CD4-positive, alpha-beta T cell treated with Interleukin-12 subunit alpha and Interleukin-12 subunit beta, for 1 hour (primary cell): ENCODE results near the gene ABCC5.

Source experiments
- DNase-seq: peaks from one replicate; pipeline ENCODE4 v3.0.0-alpha.2; 2020

Gene ABCC5

DNA sequence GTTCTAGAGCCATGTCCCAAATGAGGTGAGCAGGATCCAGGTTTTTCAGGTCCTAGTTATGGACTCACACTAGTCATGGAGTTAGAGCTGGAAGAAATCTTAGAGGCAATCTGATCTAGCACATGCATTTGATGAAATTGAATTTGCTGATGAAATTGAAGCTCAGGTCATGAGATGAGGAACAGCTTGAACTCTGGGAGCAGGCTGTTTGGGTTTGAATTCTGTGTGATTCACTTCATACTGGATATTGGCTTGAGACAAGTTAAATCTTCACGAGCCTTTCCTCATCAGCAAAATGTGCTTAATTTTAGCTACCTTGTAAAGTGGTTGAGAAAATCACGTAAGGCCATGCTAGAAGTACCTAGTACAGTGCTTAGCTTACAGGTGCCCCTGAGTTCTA lies 99.5 kb downstream of the ABCC5 start:
- no peak for DNase-seq

DNA sequence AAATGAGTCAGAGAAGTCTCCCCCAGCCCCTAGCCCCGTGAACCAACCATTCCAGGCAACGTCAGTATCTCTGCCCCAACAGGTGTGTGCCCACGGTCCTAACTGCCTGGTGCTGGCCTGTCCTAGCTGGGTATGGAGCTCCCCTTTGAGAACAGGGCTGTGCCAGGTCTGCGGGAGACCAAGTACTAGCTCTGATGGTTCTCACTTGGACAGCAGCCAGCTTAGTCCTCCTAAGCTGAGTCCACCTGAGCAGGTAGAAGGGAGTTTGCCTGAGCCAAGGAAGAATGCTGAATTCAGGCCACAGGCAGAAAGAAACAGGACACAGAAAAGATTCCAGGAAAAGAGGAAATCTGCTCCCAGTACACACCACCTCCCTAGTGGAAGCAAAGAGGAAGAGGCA lies 99.9 kb downstream of the ABCC5 start:
- DNase-seq: no peak

DNA sequence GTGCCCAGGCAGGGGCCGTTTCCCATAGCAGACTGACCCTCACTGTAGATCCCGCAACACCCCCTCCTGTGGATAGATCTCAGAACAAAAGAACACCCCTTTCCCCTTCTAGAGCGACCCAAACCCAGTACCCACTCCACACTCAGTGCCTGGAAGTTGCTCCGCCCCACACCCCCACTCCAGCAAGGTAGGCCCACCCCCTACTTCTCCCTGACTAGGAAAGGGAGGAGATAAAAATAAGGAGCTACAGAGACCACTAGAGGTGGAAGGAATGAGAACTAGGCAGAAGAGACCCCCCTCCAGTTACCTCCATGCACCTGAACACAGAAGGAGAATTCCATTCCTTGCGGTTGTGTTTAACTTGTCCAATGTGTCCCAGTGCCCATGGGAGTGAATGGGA lies 102.8 kb downstream of the ABCC5 start:
- no peak for DNase-seq

DNA sequence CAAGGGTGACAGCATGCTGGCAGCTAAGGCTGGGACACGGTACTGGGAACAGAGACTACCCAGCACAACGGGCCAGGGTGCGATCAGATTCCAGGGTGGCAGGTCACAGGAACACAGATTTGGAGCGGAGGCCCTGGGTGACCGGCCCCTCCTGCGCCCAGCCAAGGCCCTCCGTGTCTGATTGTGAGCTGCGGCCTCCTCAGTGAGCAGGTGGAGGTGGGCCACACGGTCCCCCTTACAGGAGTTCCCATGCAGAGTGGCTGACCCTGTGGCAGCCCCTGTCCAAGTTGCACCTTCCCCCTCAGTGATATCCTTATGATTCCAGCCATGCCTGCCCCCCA lies 104.1 kb downstream of the ABCC5 start:
- no peak for DNase-seq

DNA sequence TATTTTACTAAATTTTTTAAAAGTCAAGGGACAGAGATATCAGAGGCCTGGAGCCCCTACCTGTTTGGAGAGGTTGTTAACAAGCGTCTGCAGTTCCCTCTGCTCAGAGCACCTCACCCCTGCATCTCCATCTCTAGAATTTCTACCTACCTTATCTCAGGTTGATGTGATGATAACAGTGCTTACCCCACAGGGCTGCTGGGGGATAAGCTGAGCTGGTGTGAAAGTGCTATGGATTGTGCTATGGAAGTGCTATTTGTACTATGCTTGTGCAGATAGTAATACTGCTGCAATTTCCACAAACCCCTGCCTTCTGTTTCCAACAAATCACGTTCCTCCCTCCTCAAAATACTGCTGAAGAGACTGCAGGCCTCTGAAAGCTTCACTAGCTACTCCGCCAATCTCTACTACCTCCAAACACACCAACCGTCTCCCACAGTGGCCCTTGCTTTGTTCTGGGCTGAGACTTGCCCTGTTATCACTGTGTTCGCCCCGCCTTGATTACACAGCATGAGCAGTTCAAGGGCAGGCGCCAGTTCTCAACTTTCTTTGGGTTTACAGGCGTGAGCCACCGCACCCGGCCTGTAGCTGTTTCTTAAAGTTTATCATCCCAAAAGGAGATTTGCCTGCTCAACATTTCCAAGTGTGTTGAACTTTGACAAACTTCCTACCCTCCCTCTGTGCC lies 104.6 kb downstream of the ABCC5 start:
- no peak for DNase-seq

DNA sequence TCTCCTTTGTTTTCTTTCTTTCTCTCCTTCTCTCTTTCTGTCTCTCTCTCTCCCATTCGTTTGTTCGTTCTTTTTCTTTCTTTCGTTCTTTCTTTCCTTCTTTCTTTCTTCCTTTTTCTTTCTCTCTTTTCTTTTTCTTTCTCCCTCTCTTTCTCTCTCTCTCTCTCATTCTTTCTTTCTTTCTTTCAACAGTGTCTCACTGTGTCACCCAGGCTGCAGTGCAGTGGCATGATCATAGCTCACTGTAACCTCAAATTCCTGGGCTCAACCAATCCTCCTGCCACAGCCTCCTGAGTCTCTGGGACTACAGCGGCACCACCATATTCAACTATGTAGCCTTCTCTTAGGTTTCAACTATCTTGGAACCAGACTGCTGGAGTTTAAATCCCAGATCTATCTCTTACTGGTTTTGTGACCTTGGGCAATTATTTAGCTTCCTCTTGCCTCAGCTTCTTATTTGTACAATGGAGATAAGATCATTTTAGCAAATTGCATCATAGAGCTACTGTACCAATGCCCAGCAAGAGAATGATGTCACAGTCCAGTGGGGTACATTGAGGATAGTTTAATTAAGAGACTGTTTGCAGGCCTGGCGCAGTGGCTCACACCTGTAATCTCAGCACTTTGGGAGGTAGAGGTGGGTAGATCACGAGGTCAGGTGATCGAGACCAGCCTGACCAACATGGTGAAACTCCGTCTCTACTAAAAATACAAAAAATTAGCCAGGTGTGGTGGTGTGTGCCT lies 105.7 kb downstream of the ABCC5 start:
- no peak for DNase-seq

DNA sequence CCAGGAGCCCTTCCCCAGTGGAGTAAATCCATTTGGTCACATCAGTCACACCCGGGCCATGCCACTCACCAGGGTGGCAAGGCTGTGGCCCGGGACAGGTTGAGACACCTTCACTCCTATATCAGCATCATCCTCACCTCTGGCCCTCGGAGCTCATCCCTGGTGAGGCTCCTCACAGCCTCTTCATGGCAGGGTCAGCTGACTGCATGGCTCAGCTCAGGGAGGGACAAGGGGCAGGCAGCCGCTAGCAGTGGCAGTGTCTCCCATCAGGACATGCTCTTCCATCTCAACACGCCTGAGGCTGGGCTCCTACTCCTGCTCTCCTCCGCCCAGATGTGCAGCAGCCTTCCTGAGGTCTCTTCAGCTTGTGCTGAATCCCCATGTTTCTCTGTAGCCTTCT lies 106.6 kb downstream of the ABCC5 start:
- no peak for DNase-seq

DNA sequence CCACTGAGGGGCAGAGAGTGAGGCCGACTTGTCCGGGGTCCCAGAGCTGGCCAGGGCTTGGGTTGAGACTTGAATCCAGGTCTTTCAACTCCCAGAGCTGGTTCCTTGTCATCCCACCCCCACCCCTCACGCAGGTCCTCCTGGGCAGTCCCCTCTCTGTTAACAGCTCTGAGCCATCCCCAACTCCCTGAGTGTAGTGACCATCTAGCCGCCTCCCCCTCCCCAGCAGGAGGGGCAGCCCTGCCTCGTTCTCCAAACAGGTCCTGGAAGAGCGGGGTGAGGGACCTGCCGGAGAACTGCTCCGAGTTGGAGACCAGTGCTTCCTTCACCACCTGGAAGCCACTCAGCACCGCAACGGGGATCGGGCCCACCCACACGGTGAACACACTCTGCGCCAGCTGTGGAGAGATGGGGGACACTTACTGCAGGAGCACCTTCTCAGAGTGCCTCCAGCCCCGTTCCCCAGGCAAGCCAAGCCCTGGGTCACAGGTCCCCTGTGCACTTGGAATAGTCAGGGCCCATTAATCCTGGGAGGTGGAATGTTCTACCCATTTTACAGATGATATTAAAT lies 108.6 kb downstream of the ABCC5 start:
- no peak for DNase-seq

DNA sequence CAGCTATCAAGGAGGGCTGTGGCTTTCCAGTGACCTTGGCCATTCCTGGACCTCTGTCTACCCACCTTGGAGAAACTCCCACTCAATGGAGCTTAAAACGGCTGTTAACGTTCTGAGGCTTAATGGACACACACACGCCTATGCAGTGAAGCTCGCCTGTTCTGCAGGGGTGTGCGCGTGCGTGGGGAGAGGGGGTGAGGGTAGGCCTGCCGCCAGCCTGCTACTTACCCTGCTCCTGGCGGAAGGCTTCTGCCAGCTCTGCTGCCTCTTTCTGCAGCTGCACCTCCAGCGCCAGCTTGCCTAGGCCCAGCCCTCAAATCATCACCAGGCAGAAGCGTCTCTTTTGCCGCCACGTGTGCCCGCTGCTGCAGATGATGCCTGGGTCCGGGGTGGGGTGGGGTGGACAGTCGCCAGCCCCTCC lies 109.8 kb downstream of the ABCC5 start:
- DNase-seq: no peak

DNA sequence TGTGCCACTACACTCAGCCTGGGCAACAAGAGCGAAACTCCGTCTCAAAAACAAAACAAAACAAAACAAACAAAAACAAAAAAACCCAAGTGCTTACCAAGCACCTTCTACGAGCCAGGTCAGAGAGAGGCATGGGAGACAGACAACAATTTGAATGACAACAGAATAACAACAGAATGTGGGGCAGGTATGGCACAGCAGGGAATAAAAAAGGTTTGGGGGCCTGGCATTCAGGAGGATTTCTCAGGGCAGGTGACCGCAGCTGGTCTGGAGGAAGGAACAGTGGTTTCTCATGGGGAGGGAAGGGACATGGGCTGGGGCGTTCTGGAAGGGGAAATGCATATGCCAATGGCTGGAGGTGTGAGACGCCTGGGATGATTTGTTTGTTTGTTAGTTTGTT lies 110.5 kb downstream of the ABCC5 start:
- DNase-seq: no peak

DNA sequence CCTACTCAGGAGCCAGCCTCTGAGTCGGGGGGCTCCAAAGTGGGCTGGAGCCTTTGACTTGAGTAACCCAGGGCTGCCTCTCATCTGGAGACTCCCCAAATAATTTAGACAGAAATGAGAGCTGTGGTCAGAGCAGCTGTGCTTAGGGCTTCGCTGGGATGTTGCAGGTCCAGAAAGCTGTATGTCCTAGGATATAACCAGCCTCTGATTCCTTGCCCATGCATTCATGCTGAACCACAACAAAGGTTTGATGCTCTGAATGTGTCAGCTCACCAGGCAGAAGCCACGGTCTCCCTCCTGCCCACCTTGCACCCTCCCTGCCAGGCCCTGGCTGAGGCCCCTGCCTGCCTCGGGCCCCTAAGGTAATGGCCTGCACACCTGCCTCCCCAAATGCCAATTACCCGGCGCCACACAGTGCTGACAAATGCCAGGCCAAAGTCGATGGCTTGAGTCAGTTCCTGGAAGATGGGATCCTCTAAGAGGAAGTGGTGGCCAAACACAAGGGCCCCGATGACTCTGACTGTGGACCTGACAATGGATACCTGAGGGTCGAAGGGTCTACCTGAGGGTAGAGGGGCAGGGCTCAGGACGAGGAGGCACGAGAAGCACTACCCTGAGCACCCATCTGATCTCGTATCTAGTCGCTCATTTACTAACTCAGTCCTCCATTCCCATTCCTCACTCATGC lies 111.3 kb downstream of the ABCC5 start:
- DNase-seq: no peak

DNA sequence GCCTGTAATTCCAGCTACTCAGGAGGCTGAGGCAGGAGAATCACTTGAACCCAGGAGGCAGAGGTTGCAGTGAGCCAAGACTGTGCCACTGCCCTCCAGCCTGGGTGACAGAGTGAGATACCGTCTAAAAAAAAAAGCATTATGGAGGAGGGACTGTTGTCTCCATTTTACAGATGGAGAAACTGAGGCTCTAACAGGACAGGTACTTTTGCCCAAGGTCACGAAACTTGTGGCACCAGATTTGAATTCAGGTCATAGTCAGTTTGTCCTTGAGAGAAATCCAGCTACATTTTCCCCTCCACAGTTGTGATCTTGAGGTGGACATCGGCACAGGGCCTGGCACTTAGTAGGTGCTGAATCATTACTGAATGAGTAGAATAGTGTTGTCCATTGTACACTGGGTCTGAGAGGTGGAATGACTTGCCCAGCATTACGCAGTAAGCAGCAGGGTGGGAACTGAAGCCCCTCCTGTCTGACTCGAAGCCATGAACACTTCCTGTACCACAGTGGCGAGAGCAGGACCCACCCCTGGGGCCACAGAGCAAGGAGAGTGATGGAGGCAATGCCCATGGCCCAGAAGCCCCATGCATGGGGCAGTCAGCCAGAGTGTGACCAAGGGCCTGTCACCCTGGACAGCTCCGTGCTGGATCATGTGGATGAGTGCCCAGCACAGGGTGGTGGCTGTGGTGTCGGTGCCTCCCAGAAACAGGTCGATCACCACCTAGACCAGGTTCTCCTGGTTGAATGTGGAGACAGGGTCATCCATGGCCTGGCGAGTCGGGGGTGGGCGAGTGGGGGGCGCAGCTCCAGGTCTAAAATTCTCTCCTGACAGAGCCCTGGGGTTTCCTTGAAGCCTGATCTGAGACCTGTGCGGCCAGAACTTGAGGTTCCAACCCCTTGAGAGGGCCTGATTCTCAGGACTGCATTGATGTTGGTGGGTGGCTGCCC lies 112.6 kb downstream of the ABCC5 start:
- DNase-seq: no peak

DNA sequence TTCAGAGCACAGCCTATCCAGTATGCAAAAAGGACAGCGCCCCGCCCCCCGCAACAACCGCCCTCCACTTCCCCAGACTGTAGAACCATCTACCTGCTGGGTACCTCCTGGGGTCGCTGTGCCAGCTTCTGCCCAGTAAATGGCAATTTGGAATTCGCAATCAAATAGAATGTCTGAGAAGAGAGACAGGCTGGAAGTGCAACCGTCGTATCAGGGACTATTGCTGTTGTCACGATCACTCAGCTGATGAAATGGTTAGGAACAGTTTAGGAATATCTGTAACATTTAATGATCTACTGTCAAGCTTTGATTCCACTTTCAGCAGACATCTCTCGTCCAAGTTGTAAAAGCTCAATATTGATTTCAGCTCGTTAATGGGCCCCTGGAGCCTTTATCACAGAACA lies 119.7 kb downstream of the ABCC5 start:
- no peak for DNase-seq

DNA sequence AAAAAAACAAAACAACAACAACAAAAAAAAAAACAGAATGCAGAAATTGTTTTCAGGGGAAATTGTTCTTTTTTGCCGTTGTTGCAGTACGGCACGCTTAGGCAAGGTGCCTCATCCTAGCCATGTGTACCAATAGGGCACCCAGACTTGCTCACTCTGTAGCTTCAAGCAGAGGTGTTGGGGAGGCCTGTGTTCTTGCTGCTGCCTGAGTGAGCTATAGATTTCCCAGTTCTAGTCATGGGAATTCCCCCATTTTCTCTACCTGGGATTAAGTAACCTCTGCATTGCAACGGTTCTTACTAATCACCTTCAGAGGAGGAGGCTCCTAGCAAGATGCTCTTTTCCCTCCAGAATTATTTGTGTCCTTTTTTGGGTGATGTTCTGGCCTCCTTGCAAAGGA lies 120.1 kb downstream of the ABCC5 start:
- no peak for DNase-seq

DNA sequence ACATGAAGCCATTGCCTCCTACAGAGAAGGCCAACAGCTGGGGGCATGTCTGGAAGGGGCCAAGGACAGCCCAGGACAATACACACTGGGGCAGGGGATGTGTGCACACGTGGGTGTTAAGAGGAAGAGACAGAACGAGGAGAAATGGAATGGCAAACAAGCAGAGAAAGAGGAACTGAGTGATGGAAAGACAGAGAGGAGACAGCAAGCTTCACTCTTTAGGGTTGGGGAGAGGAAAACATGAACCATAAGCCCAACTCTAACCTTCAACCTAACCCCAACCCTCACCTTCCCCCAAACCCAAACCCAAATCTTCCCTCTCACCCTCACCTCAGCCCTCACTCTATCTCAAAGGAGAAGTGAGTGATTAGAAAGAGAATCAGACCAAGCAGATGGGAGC lies 121.1 kb downstream of the ABCC5 start:
- DNase-seq: no peak

DNA sequence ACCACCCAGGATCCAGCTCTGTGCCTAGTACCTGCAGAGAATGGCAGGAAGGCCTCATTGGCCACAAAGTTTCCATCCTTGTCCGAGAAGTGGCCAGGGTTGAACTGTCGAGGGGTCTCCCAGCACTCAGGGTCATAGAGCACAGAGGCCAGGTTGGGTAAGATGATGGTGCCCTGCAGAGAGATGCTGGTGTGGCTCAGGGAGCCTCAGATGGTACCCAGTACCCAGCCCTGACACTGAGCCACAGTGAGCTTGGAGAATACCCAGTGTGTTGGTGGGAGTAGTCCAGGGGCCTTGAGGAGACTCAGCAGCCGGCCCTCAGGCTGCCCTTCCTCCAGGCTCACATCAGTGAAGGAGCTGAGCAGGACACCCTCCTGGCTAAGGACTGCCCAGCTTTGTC lies 121.5 kb downstream of the ABCC5 start:
- no peak for DNase-seq

DNA sequence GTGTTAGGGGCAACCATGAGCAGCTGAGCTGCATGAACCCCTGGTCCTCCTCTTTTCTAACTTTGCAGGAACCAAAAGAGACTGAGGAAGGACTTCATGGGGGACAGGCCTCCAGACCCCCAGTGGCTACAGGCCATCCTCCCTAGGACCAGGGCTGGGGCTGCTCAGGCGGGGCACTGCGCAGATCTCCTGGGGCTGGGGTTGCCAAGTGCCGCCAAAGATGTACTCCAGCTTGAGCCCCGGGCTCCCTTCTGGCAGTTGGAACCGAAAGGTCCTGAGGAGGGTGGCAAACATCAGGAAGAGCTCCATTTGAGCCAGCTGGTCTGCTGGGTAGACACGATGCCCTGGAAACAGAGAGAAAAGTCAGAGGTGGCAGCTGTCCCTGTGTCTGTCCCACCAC lies 121.9 kb downstream of the ABCC5 start:
- DNase-seq: no peak

DNA sequence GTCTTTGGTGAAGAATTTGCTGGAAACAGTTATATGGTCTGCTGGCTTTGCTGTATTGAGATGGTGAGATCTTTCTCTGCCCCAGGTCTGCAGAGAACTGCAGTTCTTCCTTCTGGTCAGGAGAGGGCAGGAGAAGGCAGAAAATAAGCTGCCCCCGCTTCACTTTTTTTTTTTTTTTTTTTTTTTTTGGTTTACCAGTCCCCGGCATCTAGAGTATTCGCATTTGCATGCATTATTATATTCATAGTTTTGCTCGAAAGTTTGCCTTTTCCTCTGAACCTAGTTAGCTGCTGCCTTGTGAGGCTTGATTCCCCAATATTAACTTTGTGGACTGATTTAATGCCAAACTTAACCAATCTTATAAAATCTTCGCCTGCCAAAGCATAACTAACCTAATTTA lies 122.4 kb downstream of the ABCC5 start:
- peak; percentile 68 for DNase-seq

DNA sequence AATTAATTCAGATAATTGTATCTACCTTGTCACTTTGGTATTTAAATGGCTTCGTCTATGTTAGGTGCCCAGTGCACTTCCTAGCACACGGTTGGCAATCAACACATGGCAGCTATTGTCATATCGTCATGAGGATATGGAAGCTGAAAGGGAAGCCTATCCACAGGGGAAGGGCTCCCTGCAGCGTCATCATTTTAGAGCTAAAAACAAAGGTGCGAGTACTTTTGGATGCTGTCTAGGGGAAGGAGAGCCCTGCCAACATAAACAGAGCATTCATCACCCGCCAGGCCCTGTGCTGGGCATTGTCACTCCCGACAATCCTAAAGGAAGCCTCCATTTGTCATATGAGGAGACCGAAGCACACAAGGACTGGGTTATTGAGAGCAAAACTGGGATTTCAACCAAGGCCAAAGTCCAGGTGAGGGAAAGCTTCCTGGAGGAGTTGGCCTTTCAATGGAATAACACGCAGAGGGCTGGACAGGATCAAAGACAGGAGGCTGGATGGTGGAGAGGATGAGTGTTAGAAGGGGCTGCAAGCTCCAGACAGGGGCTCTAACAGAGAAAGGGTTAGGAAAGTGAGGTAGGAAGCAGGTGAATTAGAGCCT lies 125.0 kb downstream of the ABCC5 start:
- DNase-seq: no peak

DNA sequence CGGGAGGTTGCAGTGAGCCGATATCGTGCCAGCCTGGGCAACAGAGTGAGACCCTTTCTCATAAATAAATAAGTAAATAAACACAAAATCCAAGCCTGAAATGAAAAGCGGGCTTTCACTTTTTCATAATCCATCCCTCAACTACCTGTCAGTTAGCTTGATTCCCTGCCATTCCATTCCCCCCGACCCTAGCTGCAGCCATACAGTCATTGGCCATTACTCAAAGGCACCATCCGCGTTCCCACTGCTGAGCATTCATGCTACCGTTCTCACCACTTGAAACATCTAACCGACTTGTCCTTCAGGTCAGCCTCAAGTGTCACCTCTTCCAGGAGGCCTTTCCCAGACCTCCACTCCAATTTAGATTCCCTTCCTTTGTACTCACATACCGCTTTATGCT lies 131.9 kb downstream of the ABCC5 start:
- no peak for DNase-seq

DNA sequence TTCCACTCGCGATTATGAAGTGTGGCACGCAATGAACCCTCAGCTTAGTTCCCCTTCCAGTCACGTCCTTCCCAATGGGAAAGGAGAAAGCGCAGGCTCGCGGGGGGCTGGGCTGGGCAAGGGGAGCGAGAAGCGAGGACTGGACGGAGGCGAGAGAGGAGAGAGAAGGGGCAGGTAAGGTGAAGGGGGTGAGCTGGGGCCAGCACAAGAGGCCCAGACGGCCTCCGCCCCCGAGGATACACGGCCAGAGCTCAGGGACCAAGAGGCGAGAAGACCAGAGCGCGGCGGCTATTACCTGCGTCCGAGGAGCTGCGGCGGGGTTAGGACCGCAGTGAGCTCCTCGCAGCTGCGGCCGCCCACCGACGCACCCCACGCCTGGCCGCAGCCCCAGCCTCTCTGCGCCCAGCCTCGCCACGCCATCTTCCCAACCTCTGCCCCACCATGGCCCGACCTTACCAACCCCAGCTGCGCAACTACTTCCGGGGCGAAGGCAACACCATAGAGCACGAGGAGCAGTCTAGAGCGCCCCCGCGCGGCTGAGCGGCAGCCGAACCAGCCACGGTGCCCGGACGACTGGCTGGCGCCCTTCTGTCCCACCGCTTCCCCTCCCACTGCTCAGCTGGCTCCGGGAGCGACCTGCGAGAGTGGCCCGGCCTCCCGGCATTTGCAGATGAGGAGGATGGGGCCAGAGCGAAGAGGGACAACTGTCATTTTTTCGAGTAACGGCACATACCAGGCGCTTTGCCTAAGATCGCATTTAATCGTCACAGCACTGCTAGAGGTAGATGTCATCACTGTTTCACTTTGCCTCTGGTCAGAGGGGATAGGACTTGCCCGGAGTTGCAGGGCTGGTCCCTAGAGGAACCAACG lies 133.0 kb downstream of the ABCC5 start, which contains the start of gene PARL:
Gene PARL (minus strand): TSS at position 454 of the 870 bp plus-strand sequence. CDS start 34 bp downstream, at position 420.
- peak; percentile 95 for DNase-seq
